ENCODE data around the gene NBPF1.
"Not testable (repeated sequence)": the region's sequence is repeated elsewhere in the genome, so short reads cannot be mapped to it uniquely, and the experiment has no call there.

Gene NBPF1

GRCh38 chr1:16641159-16641975, 28.0 kb upstream of the NBPF1 start:
- not testable (repeated sequence) for DNase-seq (ENCODE audit: low spot score)

DNA sequence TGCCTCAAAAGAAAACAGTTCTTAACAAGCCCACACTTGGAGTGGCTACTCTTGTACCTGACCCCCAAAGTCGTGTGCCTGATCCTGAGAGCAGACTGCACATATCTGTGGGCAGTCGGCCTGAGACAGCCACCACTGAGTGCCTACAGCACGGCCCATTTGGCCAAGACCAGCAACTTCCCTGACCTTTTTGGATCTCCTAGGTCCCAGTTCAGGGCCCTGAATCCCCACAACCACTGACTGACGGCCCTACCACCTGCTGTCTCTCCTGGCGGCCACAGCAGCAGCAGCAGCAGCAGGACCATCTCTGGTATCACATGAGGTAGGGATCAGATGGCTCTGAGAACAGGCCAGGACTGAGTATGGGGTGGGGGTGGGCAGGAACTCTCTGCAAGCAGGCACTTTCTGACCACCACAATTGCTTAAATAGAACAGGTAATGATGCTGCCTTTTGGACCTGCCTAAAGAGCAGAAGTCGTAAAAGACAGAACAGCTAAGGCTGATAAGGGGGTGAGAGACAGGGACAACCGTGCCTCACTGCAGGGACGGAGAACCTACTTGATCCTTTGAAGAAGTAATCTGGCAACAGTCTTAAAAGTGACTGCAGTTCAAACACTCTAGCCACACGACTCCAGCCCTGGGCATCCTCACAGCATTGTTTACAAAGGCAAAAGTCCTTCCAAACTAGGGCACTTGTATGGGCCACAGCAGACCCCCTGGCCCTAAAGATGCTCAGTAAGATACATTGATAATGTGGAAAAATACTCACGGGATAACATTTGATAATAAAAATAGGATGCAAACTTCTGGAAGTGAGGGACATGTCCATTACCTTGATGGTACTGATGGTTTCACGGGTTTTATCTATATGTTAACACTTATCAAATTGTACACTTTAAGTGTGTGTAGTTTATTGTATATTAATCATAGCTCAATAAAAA, 26.0 kb upstream of the NBPF1 start:
- not testable (repeated sequence) for DNase-seq (ENCODE audit: low spot score)

- DNase-seq (ENCODE audit: low spot score): not testable (repeated sequence)
Observed at GRCh38 chr1:16637941-16638778, 24.8 kb upstream of the NBPF1 start.

DNA sequence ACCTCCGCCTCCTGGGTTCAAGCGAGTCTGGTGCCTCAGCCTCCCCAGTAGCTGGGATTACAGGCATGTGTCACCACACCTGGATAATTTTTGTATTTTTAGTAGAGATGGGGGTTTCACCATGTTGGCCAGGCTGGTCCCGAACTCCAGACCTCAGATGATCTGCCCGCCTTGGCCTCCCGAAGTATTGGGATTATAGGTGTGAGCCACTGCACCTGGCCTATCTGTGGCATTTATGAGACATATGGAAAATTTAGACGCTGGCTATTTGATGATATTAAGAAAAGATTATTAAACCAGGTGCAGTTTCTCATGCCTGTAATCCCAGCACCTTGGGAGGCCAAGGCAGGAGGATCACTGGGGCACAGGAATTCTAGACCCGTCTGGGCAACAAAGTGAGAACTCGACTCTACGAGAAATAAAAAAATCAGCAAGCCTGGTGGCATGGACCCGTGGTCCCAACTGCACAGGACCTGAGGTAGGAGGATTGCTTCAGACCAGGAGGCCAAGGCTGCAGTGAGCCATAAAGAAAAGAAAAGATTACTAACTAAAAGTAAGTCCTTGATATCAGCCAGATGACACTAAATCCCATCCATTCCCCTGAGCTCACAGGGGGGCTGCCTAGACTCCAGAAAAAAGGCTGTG, 23.3 kb upstream of the NBPF1 start:
- not testable (repeated sequence) for DNase-seq (ENCODE audit: low spot score)

DNA sequence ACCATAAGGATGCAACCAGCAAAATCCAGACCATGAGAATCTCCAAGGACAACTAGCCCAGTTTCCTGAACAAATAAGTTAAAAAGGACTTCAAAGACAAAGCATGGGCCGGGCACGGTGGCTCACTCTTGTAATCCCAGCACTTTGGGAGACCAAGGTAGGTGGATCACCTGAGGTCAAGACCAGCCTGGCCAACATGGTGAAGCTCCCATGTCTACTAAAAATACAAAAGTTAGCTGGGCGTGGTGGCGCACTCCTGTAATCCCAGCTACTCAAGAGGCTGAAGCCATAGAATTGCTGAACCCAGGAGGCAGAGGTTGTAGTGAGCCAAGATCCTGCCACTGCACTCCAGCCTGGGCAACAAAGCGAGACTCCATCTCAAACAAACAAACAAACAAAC, 22.6 kb upstream of the NBPF1 start:
- DNase-seq (ENCODE audit: low spot score): not testable (repeated sequence)

DNA sequence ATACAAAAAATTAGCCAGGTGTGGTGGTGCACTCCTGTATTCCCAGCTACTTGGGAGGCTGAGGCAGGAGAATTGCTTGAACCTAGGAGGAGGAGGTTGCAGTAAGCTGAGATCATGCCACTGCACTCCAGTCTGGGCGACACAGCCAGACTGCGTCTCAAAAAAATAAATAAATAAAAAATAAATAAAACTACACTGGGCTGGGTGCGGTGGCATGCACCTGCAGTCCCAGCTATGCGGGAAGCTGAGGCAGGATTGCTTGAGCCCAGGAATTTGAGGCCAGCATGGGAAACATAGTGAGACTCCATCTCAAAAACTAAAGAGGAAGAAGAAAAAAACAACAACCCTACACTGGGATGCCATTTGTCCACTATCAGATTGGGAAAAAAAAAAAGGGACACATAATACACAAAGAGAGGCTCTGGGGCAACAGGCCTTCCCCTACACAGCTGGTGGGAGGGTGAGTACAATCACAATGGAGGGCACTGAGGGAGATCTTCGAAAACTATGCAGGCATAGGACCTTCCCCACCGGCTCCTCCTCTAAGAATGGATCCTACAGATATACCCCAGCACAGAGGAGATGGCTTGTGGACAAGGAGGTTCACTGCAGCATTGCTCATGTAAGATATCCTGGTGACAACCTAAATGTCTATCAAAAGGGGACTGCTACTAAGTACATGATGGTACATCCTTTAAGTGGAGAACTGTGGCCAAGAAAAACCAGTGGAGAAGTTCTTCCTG, 20.3 kb upstream of the NBPF1 start:
- DNase-seq (ENCODE audit: low spot score): not testable (repeated sequence)

- DNase-seq (ENCODE audit: low spot score): not testable (repeated sequence)
Observed at GRCh38 chr1:16632044-16632850, 18.9 kb upstream of the NBPF1 start.

- no peak for DNase-seq (ENCODE audit: low spot score)
Observed at GRCh38 chr1:16631248-16632043, 18.1 kb upstream of the NBPF1 start.

DNA sequence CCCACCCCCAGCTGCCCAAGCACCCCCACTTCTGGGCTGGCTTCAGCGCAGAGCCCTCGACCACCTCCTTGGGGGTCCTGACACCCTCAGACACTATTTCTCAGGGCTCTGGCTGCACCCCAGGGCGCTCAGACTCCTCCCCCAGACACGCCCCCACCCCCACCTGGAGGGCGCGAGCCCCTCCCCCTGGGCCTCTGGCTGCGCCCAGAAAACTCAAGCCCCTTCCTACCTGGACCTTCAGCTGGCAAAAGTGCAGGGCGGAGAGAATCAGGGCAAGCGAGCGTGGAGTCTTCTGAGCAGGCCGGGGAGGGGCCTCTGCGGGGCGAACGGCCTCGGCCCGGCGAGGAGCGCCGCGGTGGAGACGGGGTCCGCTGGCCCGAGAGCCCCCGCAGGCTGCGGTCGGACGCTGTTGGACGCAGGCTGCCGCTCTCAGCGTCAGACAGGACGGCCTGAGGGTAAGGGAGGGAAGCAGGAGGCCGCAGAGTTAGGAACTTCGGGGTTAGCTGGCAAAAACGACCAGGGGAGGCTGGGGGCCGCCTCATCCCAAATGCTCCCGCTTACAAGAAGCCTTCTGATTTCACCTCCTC, 17.4 kb upstream of the NBPF1 start:
- no peak for DNase-seq (ENCODE audit: low spot score)

DNA sequence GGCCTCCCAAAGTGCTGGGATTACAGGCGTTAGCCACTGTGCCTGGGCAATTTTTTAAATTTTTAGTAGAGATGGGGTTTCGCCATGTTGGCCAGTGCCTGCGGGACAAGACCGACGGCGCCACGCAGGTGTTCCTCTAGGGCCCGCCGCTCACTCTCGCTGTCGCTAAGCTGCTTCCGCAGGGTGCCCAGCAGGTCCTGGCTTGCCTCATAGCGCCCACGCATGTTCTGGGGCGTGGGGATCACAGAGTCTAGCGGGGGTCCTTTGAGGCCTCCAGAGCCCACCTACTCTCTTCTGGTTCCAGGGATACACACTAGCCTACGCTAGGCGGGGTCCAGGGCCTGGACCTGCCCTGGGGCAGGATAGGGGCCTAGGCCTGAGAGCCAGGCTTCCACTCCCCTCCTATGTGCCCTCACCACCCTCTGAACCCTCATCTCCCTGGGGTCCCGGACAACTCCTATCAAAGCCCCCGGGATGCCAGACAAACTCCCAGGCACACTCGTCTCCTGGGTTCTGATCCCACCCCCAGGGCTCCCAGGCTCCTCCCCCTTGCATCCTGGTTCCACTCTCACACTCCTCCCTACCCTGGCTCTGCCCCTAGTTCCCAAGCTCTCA, 16.7 kb upstream of the NBPF1 start:
- not testable (repeated sequence) for DNase-seq (ENCODE audit: low spot score)

- DNase-seq (ENCODE audit: low spot score): no peak
Observed at GRCh38 chr1:16628361-16629111, 15.2 kb upstream of the NBPF1 start.

GRCh38 chr1:16626409-16626983, 13.1 kb upstream of the NBPF1 start:
- DNase-seq (ENCODE audit: low spot score): not testable (repeated sequence)

- no peak for DNase-seq (ENCODE audit: low spot score)
Observed at GRCh38 chr1:16625497-16626408, 12.4 kb upstream of the NBPF1 start.

DNA sequence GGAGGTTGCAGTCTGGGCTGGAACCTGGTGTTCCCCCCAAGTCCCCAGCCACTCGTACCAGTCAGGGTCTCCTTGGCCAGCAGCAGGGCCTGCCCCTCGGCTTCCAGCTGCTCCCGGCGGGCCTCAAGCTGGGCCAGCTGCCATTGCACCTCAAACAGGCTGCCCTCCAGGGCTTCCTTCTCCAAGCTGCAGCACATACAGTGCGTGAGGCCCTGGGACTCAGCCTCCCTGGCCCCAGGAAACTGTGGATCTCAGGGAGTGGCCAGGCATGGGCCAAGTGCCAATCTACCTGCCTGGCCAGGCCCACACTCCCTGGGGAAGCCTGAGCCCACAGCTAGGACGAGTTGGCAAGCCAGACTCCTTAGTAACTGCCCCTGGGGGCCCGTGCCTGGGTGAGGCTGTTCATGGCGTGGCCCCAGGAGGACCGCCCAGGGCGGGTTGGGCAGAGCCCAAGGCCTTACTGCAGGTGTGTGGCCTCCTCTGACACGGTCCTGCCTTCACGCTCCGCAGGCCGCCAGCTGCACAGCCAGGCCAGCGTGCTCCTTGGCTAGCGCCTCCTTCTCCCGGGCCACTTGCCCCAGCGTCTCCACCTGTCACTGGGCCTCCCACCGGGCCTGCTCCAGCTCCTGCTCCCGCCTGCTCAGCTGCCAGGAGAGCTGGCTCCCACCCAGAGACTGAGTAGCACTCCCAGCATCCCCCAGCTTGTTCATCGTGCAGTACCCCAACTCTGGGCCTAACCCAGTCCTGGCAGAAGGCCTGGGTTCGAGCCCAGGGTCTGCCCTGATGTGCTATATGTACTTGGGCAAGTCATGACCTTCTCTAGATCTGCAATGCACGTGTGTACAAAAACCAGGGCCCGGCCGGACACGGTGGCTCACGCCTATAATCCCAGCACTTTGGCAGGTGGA, 10.7 kb upstream of the NBPF1 start:
- not testable (repeated sequence) for DNase-seq (ENCODE audit: low spot score)

DNA sequence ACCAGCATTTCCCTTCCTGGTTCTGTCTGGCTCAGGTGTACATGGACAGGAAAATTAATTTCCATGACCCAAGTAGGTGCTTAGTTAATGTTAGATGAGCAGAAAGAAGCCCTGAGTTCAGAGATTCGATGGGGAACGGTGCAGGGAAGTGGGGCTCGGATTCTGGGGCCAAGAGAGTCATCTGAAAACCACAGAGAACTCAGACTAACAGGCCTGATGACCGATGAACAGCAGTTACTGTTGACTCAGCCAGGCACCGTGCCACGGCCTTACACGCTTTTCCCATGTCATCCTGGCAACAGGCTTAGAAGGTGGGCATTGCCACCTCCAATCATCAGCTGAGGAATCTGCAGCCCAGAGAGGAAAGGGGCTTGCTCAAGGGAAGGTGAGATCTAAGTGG, 10.0 kb upstream of the NBPF1 start:
- DNase-seq (ENCODE audit: low spot score): not testable (repeated sequence)

Data from kidney capillary endothelial cell (primary cell).